Calu3 (cell line): ENCODE data around the gene RABEP2. TPM values are rescaled to one million over a fixed set of nuclear protein-coding genes. Genes with fewer than 3 reads are reported as not detected.
"Not testable (repeated sequence)": the region's sequence is repeated elsewhere in the genome, so short reads cannot be mapped to it uniquely, and the experiment has no call there.

ENCODE experiments used
- BruUV-seq: library from RNA; stranded (reverse); fragments of 400-500 nt; replicated peaks from 2 replicates; lab custom pipeline; 2021; lab: Mats Ljungman, UMichigan
- CTCF ChIA-PET: fragments of 300-600 bp; sonication (Branson Sonifier 250); formaldehyde crosslinking; loops from one replicate; lab custom pipeline; 2022; ENCODE audit warnings: antibody characterized with exemption; lab: Charles Lee
- DNase-seq: peaks from one replicate; pipeline ENCODE4 v3.0.0; 2022
- H3K27ac Mint-ChIP-seq: one replicate; pipeline ENCODE4 v1.8.0; 2022; ENCODE audit warnings: mixed read lengths; ENCODE audit not compliant: unreplicated experiment
- H3K27me3 Mint-ChIP-seq: one replicate; pipeline ENCODE4 v1.8.0; 2022; ENCODE audit warnings: mixed read lengths; ENCODE audit not compliant: unreplicated experiment
- H3K36me3 Mint-ChIP-seq: one replicate; pipeline ENCODE4 v1.8.0; 2022; ENCODE audit warnings: mild to moderate bottlenecking, moderate library complexity, mixed read lengths; ENCODE audit not compliant: insufficient read depth, unreplicated experiment
- H3K4me1 Mint-ChIP-seq: one replicate; pipeline ENCODE4 v1.8.0; 2022; ENCODE audit warnings: mild to moderate bottlenecking, low read depth, mixed read lengths; ENCODE audit not compliant: unreplicated experiment
- H3K4me3 Mint-ChIP-seq: one replicate; pipeline ENCODE4 v1.8.0; 2022; ENCODE audit warnings: mild to moderate bottlenecking, low read depth, moderate library complexity, mixed read lengths; ENCODE audit not compliant: unreplicated experiment
- H3K9me3 Mint-ChIP-seq: one replicate; pipeline ENCODE4 v1.8.0; 2022; ENCODE audit warnings: low read depth, mixed read lengths; ENCODE audit not compliant: unreplicated experiment
- CTCF ChIP-seq: fragments of 200-600 bp; IDR thresholded peaks from one replicate; pipeline ENCODE4 v1.8.0; 2022; ENCODE audit warnings: antibody characterized with exemption; ENCODE audit not compliant: unreplicated experiment
- intact Hi-C: fragments of 100-400 bp; cut with micrococcal nuclease; formaldehyde crosslinking; loops from one replicate; pipeline ENCODE4 v1.10.0; 2022; ENCODE audit not compliant: unreplicated experiment
- total RNA-seq: library from RNA; stranded (reverse); gene quantifications from 2 replicates; pipeline ENCODE4 v1.2.3, GENCODE V29; 2022

RABEP2 gene
- total RNA-seq, 1 experiment from 2014 or later: 34.3 TPM

GRCh38 chr16:28893291-28893690 lies 31.7 kb downstream of the RABEP2 start:
- Mint-ChIP-seq H3K27me3 (no peaks in the 10 kb centered on the region), H3K4me1 (no peaks in the 10 kb centered on the region), H3K36me3 (peaks cover 6% of the 10 kb centered on the region), H3K9me3 (no peaks in the 10 kb centered on the region), H3K4me3 (no peak overlapping the region), H3K27ac (no peak overlapping the region)
- no peak for TF ChIP-seq CTCF
- no peak for DNase-seq
- no TSS peak for BruUV-seq
- intact Hi-C loops: no loop called here
- CTCF ChIA-PET: interaction anchor here (0.7 kb wide), 3 partner anchors 22 to 339 kb away, joined by 3 to 4 read pairs (median 4); no protein-coding TSS in a partner anchor

- TF ChIP-seq CTCF: no peak
- intact Hi-C loops: no loop called here
- no peak for DNase-seq
- Mint-ChIP-seq H3K27ac (no peak overlapping the region), H3K9me3 (no peaks in the 10 kb centered on the region), H3K4me3 (no peak overlapping the region), H3K4me1 (no peaks in the 10 kb centered on the region), H3K36me3 (no peaks in the 10 kb centered on the region), H3K27me3 (no peaks in the 10 kb centered on the region)
- BruUV-seq: no TSS peak
- CTCF ChIA-PET: no interaction called here
These were observed 32.8 kb downstream of the RABEP2 start for GRCh38 chr16:28891964-28892890.

GRCh38 chr16:28890355-28890754 lies 34.7 kb downstream of the RABEP2 start:
- intact Hi-C loops, H3K4me1 Mint-ChIP-seq, H3K9me3 Mint-ChIP-seq, DNase-seq, BruUV-seq, H3K27ac Mint-ChIP-seq, H3K4me3 Mint-ChIP-seq, H3K27me3 Mint-ChIP-seq, H3K36me3 Mint-ChIP-seq: not testable (repeated sequence)
- CTCF ChIA-PET: interaction anchor here (0.6 to 0.7 kb wide), 2 partner anchors 127 to 318 kb away, joined by 4 to 5 read pairs; no protein-coding TSS in a partner anchor

GRCh38 chr16:28886945-28887344 lies 38.1 kb downstream of the RABEP2 start:
- CTCF ChIA-PET: no interaction called here
- no peaks in the 10 kb centered on the region for H3K4me1 Mint-ChIP-seq
- H3K4me3 Mint-ChIP-seq: no peak overlapping the region
- intact Hi-C loops: no loop called here
- H3K9me3 Mint-ChIP-seq: no peaks in the 10 kb centered on the region
- no peak overlapping the region for H3K27ac Mint-ChIP-seq
- H3K36me3 Mint-ChIP-seq: peaks cover 5% of the 10 kb centered on the region
- BruUV-seq: no TSS peak
- no peak for TF ChIP-seq CTCF
- no peaks in the 10 kb centered on the region for H3K27me3 Mint-ChIP-seq
- no peak for DNase-seq

GRCh38 chr16:28884045-28884444 lies 41.0 kb downstream of the RABEP2 start:
- CTCF ChIA-PET: no interaction called here

More at GRCh38 chr16:28884045-28884444, 41.0 kb downstream of the RABEP2 start:
- Mint-ChIP-seq H3K27me3 (no peaks in the 10 kb centered on the region), H3K4me3 (no peak overlapping the region), H3K36me3 (peaks cover 30% of the 10 kb centered on the region), H3K4me1 (peaks cover 5% of the 10 kb centered on the region), H3K27ac (no peak overlapping the region), H3K9me3 (no peaks in the 10 kb centered on the region)
- BruUV-seq: no TSS peak
- intact Hi-C loops: no loop called here
- TF ChIP-seq CTCF: no peak
- no peak for DNase-seq
